Brain pericyte (primary cell): ENCODE measurements around the gene ZP4.

ENCODE experiments used
- DNase-seq: peaks from one replicate; pipeline ENCODE4 v3.0.0-alpha.2; 2012; ENCODE audit warnings: low read depth, low spot score

ZP4 gene

GRCh38 chr1:237890822-237891221, at the start of gene ZP4:
TSS of gene ZP4 (minus strand) at chr1:237890922. CDS start at chr1:237890635, 287 bp downstream.
- no peak for DNase-seq

GRCh38 chr1:237938553-237938952, 47.8 kb upstream of the ZP4 start:
- no peak for DNase-seq

DNA sequence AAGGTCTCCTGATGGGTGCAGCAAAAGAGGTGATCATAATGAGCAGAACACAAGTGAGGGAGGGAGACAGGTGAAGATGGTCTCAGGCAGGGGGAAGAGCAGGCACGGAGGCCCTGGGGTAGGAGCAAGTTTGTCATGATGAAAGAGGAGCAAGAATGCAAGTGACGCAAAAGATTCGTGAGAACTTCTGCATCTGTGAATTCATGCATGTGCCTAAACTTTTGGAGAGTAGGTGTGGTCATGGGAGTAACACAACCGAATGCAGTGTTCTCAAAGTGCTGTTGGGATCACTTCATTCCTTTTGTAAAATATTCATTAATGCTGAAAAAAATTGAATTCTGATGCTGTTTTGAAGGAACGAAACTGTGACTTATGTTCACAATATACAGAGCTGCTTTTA, 47.3 kb upstream of the ZP4 start:
- no peak for DNase-seq

DNA sequence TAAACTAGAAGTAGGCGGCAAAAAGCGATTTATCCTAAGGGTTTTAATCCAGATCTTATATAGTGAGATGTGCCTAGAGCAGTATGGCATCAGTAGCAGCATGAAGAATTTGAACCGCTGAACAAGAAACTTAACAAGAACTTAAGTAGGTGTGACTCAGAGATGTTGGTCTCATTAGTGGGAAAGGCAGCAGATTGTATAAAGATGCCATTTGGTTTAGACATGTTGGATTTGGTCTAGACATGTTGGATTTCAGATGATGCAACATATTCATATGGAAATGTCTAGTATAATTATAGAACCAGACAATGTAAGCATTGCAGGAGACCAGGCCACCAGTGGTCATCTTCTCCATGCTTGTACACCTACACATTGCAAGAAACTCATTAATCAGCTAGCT, 42.1 kb upstream of the ZP4 start:
- DNase-seq: no peak

GRCh38 chr1:237931581-237931980, 40.9 kb upstream of the ZP4 start:
- DNase-seq: no peak

DNA sequence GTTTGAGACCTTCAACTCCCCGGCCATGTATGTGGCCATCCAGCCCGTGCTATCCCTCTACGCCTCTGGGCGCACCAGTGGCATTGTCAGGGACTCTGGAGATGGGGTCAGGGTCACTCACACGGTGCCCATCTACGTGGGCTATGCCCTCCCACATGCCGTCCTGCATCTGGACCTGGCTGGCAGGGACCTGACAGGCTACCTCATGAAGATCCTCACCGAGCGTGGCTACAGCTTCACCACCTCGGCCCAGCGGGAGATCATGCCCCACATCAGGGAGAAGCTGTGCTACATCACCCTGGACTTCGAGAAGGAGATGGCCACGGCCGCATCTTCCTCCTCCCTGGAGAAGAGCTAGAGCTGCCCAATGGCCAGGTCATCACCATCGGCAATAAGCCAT, 36.5 kb upstream of the ZP4 start:
- DNase-seq: no peak

- DNase-seq: no peak
Measured at GRCh38 chr1:237921306-237921705, 30.6 kb upstream of the ZP4 start.

GRCh38 chr1:237913345-237913744, 22.6 kb upstream of the ZP4 start:
- DNase-seq: no peak

- no peak for DNase-seq
Measured at GRCh38 chr1:237911911-237912310, 21.2 kb upstream of the ZP4 start.

GRCh38 chr1:237910834-237911233, 20.1 kb upstream of the ZP4 start:
- no peak for DNase-seq

GRCh38 chr1:237903961-237904360, 13.2 kb upstream of the ZP4 start:
- DNase-seq: no peak

GRCh38 chr1:237902960-237903743, 12.4 kb upstream of the ZP4 start:
- DNase-seq: no peak

DNA sequence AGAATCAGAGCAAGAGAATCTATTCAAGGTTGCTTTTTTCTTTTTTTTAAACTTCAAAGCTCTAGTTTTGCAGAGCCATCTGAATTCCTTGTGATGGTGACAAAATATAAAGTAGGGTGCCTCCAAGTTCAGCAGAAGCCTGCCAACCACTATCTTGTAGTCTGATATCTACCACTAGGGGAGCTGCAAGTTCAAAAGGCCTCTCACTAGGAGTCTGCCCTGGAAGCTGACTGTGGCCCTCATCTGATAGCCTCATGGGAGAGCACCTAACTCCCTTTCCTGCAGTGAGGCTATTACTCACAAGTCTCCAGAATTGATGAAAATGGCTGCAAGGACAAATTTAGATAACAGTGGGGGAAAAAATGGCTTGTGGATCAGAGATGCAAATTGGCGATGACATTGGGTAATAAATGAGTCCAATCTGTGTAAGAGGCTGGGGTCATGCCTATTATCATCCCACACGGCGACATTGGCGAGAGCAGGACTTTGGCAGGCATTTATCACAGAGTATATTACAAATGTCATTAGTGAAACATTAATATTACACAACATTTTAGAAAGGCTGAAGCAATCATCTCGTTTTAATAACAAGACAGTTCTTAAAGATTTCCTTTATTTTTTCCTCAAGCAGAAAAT, 10.7 kb upstream of the ZP4 start:
- DNase-seq: no peak

DNA sequence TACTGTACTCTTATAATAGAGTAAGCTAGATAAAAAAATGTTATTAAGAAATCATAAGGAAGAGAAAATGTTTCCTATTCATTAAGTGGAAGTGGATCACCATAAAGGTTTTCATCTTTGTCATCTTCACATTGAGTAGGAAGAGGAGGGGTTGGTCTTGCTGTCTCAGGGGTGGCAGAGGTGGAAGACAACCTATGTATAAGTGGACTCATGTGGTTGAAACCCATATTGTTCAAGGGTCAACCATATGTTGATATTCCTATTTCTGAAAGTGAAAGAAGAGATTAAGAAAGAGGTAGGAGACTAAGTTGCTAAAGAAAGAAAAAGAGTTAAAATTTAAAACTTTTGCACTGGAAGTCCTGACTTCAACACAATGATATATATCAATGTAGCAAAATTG, 4.9 kb upstream of the ZP4 start:
- no peak for DNase-seq

DNA sequence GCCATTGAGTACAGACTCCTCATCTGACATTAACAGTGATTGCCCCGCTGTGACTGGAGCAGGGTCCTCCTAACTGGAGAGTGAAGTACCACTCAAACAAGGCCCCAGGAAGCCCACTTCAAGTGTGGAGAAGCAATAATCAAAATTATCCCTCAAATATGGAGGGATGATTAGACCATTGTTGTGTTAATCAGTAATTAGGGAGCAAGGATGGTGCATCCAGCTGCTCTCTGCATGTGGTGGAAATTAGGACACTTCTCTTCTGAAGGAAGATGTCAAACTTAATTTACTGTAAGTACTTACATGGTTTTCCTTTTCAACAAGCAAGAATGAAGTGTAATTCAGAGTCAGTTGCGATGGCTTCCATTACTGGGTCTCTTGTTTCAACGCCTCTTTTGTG, 3.4 kb upstream of the ZP4 start:
- no peak for DNase-seq

DNA sequence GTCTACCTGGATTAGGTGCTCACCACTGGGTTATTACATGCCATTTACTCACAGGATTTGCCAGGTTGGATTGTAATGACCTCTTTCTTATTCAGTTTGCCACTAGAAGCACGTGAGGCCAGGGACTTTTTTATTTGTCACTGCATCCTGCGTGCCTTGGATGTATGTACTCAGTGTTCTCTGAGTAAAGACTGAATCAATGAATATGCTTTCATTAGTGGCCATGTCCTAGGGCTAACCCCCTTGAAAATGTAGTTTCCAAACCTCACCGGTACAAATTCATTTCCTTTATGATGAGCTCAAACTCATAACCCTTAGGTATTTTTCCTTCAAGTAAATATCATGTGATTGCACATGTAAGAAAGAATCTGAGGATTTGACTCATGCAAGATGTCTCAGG, 1.3 kb upstream of the ZP4 start:
- no peak for DNase-seq

GRCh38 chr1:237891266-237891665, 544 bp upstream of the ZP4 start:
- no peak for DNase-seq

DNA sequence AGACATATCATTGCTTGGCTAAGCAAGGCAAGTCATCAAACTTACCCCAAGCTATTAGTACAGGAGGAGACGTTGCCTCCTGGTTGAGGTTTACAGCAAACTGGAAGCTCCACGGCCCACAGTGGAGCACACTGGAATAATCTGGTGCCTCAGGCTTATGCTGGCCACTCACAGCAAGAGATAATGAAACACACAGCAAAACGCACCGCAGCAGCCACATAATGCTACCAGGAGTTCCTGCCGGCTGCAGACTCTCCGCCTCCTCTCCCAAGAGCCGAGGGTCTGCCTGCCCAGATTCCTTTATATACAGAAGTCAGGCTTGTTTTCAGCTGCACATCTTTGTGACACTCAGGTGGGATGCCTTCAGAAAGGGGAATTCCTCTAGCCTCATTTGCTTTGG, 306 bp downstream of the ZP4 start:
- DNase-seq: no peak

DNA sequence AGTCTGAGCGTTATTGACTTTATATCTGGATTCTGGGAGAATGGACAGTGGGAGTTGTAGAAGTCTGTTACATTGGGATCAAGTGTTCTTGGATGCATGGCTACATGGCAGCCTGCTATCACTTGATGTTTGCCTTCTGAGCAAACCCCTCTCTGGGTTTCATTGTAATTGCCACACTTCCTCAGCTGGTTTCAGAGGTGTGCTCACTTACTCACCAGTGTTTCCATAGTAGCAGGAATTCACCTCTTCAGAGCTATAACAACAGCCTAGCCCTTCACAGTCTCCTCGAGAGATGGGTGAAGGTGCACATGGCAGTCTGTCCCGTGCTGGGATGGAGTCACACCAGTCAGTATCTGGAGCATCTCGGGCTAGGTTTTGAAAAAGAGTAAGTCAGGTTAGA, 2.6 kb downstream of the ZP4 start:
- no peak for DNase-seq

- DNase-seq: no peak
Measured at GRCh38 chr1:237887542-237887941, 3.2 kb downstream of the ZP4 start.

GRCh38 chr1:237884237-237884636, 6.5 kb downstream of the ZP4 start:
- no peak for DNase-seq

DNA sequence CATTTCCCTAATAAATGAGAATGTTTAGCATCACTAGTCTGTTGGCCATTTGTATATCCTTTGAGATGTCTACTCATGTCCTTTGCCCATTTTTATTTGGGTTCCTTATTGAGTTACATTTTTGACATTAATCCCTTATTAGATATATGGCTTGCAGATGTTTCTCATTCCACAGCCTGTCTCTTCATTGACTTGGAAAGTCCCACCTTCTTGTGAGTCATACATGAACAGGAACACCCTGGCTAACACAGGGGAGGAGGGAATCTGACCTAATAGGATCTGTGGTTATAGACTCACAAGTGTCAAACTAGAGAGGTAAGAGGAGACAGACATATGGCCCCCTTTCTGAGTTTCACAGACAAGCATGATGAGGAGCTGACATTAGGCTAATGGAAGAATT, 11.5 kb downstream of the ZP4 start:
- no peak for DNase-seq

DNA sequence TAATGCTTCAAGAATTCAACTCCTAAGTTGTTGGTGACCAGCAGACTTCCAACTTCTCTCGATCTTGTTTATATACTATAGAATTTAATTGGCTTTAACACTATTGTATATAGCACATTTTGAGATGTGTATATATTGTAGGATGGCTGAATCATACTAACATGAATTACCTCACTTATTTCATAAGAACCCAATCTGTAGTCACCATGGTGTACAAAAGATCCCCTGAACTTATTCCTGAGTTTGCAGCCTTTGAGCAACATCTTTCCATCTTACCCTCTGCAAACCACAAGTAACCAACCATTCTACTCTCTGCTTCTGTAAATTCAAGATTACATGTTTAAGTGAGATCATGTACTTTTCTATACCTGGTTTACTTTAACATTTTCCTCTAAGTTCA, 12.3 kb downstream of the ZP4 start:
- no peak for DNase-seq

DNA sequence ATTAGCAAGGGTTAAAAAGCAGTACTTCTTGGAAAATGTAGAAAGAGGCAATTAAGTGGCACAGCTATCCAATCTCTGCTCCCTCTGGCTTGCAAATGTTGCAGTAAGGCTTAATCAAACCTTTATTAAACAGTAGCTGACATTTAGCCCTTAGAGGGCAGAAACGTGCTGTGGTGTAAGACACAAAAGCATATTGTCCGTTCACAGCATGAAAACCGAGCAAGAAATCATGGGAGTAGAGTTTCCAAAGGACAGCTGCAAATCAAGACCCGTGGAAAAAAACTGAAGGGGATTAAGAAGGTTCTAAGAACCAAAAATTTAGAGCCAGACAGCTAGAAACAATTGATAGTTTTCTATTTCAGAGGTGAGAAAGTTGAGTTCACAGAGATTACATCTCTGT, 13.1 kb downstream of the ZP4 start:
- DNase-seq: no peak
